ENCODE results near the gene TXNDC2. TPM values are rescaled to one million over a fixed set of nuclear protein-coding genes. Genes with fewer than 3 reads are reported as not detected.

TXNDC2 gene
- total and polyA plus RNA-seq, 9 of the 15 experiments (the other 6 are each of a cell fraction or from before 2014, with no cell fraction given), result 1.2 to 4.9 (median 2.3) TPM

DNA sequence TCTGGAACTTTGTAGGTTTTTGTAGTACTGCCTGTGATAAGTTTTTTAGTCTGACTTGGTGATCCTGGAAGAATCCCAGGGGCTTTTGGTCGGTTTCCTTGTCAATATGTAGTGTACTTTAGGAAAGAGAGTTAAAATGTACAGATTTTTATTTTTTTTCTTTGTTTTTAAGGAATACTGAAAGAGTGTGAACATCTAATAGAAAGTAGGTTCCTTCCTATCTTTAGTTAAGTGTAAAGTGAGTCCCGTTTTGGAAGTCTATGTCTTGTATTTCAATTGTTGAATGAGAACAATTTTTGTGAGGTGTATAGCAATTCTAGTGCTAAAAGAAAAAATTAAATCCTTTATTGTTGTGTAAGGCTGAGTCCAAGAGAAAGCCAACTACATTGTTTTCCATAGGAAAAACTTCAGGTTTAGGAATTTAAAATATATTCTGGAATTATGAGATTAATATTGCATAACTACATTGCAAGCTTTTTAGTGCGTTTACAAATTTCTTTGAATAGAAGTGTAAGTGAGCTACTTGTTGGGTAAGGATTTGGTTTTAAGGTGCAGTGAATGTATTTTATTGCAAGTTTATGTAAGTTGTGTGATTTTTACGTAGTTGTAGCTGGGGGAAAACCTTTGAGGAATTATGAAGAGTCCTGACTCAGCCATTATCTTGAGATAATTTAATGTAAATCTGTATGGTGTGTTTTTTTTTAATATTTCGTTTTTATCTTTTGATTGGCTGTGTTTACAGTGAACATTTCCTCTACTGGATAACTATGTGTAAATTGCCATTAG, 29.7 kb downstream of the TXNDC2 start (continued):
- TF ChIP-seq, protein P1, sequence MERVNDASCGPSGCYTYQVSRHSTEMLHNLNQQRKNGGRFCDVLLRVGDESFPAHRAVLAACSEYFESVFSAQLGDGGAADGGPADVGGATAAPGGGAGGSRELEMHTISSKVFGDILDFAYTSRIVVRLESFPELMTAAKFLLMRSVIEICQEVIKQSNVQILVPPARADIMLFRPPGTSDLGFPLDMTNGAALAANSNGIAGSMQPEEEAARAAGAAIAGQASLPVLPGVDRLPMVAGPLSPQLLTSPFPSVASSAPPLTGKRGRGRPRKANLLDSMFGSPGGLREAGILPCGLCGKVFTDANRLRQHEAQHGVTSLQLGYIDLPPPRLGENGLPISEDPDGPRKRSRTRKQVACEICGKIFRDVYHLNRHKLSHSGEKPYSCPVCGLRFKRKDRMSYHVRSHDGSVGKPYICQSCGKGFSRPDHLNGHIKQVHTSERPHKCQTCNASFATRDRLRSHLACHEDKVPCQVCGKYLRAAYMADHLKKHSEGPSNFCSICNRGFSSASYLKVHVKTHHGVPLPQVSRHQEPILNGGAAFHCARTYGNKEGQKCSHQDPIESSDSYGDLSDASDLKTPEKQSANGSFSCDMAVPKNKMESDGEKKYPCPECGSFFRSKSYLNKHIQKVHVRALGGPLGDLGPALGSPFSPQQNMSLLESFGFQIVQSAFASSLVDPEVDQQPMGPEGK (CRISPR knock-in tag; IDR thresholded peaks at IDR 0.05; ENCODE audit: borderline replicate concordance), result no peak
- TF ChIP-seq MTA2 (IDR thresholded peaks at IDR 0.05; ENCODE audit: low read depth) (peak; percentile 28; the same call in 1 of the 2 replicates), TOE1 (IDR thresholded peaks at IDR 0.05; ENCODE audit: borderline replicate concordance) (no peak), TOE1 (CRISPR knock-in tag; IDR thresholded peaks at IDR 0.05; ENCODE audit: borderline replicate concordance, low read depth) (no peak), OTX1 (CRISPR knock-in tag; IDR thresholded peaks at IDR 0.05) (no peak; the same call in 1 of the 2 replicates), HLTF (IDR thresholded peaks at IDR 0.05) (0 out of 2 replicates have a peak, but pooled peaks have one; percentile 6), ZNF253 (CRISPR knock-in tag; conservative IDR thresholded peaks at IDR 0.05) (0 out of 2 replicates have a peak, but pooled peaks have one; percentile 4), SRF (CRISPR knock-in tag; IDR thresholded peaks at IDR 0.05) (no peak), NCOR1 (IDR thresholded peaks at IDR 0.05) (no peak), EZH2 (IDR thresholded peaks at IDR 0.05; ENCODE audit: borderline replicate concordance, low read depth, low read length) (no peak), RBM25 (IDR thresholded peaks at IDR 0.05; ENCODE audit: low read depth, low read length, severe bottlenecking) (no peak), ZEB2 (IDR thresholded peaks at IDR 0.05) (no peak), HNRNPK (IDR thresholded peaks at IDR 0.05; ENCODE audit: low read depth, low read length, poor library complexity, severe bottlenecking) (no peak), ZBTB17 (CRISPR knock-in tag; IDR thresholded peaks at IDR 0.05) (no peak), TRIM28 (IDR thresholded peaks at IDR 0.05) (no peak), LARP7 (IDR thresholded peaks at IDR 0.05) (peak; percentile 80), GABPB1 (CRISPR knock-in tag; IDR thresholded peaks at IDR 0.05) (no peak), MED1 (CRISPR knock-in tag; IDR thresholded peaks at IDR 0.05; ENCODE audit: borderline replicate concordance) (no peak), PRMT5 (CRISPR knock-in tag; IDR thresholded peaks at IDR 0.05) (no peak), CSDE1 (IDR thresholded peaks at IDR 0.05) (no peak)
- TF ChIP-seq, protein P2, sequence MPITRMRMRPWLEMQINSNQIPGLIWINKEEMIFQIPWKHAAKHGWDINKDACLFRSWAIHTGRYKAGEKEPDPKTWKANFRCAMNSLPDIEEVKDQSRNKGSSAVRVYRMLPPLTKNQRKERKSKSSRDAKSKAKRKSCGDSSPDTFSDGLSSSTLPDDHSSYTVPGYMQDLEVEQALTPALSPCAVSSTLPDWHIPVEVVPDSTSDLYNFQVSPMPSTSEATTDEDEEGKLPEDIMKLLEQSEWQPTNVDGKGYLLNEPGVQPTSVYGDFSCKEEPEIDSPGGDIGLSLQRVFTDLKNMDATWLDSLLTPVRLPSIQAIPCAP (CRISPR knock-in tag; IDR thresholded peaks at IDR 0.05; ENCODE audit: borderline replicate concordance), result no peak
- TF ChIP-seq, protein P3, sequence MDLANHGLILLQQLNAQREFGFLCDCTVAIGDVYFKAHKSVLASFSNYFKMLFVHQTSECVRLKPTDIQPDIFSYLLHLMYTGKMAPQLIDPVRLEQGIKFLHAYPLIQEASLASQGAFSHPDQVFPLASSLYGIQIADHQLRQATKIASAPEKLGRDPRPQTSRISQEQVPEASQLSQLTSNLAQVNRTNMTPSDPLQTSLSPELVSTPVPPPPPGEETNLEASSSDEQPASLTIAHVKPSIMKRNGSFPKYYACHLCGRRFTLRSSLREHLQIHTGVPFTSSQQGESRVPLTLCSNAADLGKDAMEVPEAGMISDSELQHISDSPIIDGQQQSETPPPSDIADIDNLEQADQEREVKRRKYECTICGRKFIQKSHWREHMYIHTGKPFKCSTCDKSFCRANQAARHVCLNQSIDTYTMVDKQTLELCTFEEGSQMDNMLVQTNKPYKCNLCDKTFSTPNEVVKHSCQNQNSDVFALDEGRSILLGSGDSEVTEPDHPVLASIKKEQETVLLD (IDR thresholded peaks at IDR 0.05), result peak; percentile 20; the same call in 1 of the 2 replicates
- TF ChIP-seq, protein P4, sequence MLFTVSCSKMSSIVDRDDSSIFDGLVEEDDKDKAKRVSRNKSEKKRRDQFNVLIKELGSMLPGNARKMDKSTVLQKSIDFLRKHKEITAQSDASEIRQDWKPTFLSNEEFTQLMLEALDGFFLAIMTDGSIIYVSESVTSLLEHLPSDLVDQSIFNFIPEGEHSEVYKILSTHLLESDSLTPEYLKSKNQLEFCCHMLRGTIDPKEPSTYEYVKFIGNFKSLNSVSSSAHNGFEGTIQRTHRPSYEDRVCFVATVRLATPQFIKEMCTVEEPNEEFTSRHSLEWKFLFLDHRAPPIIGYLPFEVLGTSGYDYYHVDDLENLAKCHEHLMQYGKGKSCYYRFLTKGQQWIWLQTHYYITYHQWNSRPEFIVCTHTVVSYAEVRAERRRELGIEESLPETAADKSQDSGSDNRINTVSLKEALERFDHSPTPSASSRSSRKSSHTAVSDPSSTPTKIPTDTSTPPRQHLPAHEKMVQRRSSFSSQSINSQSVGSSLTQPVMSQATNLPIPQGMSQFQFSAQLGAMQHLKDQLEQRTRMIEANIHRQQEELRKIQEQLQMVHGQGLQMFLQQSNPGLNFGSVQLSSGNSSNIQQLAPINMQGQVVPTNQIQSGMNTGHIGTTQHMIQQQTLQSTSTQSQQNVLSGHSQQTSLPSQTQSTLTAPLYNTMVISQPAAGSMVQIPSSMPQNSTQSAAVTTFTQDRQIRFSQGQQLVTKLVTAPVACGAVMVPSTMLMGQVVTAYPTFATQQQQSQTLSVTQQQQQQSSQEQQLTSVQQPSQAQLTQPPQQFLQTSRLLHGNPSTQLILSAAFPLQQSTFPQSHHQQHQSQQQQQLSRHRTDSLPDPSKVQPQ (CRISPR knock-in tag; IDR thresholded peaks at IDR 0.05; ENCODE audit: borderline replicate concordance), result no peak

Data from K562 (cell line).